PC-9 (cell line): Measurements from ENCODE around the gene SIX1. TPM values are rescaled to one million over a fixed set of nuclear protein-coding genes. Genes with fewer than 3 reads are reported as not detected.

ENCODE experiments used
- BruUV-seq: library from RNA; stranded (reverse); fragments of 400-500 nt; replicated peaks from 2 replicates; lab custom pipeline; 2021; lab: Mats Ljungman, UMichigan
- CTCF ChIA-PET: fragments of 300-600 bp; sonication (Branson Sonifier 250); formaldehyde crosslinking; loops from one replicate; lab custom pipeline; 2022; ENCODE audit warnings: antibody characterized with exemption; lab: Charles Lee
- POLR2A ChIA-PET: fragments of 300-600 bp; sonication (Branson Sonifier 250); formaldehyde crosslinking; loops from one replicate; lab custom pipeline; 2022; ENCODE audit warnings: antibody characterized with exemption; ENCODE audit not compliant: unreplicated experiment; lab: Charles Lee
- DNase-seq, 2 experiments: peaks; one replicate each; pipeline versions ENCODE4 v3.0.0 to v3.0.0-alpha.2; 2015 to 2022; ENCODE audit warnings: mixed read lengths in 1 of 2
- H2AFZ ChIP-seq: fragments of 200-600 bp; sonication (generic); 2 replicates; pipeline ENCODE4 v1.8.1; 2017; ENCODE audit warnings: antibody characterized with exemption
- H3F3A ChIP-seq: fragments of 200-600 bp; sonication (generic); 2 replicates; pipeline ENCODE4 v1.8.1; 2017; ENCODE audit warnings: antibody characterized with exemption, mild to moderate bottlenecking, low read depth; ENCODE audit not compliant: insufficient read depth
- H3K27ac ChIP-seq: fragments of 200-600 bp; sonication (generic); 2 replicates; pipeline ENCODE4 v1.6.1; 2016; ENCODE audit warnings: mixed run types
- H3K27me3 ChIP-seq: fragments of 200-600 bp; sonication (generic); 2 replicates; pipeline ENCODE4 v1.6.1; 2016; ENCODE audit warnings: low read depth, mixed run types; ENCODE audit not compliant: insufficient read depth
- H3K36me3 ChIP-seq: fragments of 200-600 bp; sonication (generic); 2 replicates; pipeline ENCODE4 v1.6.1; 2016; ENCODE audit warnings: low read depth, mixed run types
- H3K4me1 ChIP-seq: fragments of 200-600 bp; sonication (generic); replicated peaks from 2 replicates; pipeline ENCODE4 v1.6.1; 2016; ENCODE audit warnings: mixed run types; ENCODE audit not compliant: insufficient read depth
- H3K4me2 ChIP-seq: fragments of 200-600 bp; sonication (generic); 2 replicates; pipeline ENCODE4 v1.6.1; 2017; ENCODE audit warnings: mixed run types
- H3K4me3 ChIP-seq: fragments of 200-600 bp; sonication (generic); 2 replicates; pipeline ENCODE4 v1.6.1; 2016; ENCODE audit warnings: mixed run types
- H3K79me2 ChIP-seq: fragments of 200-600 bp; sonication (generic); 2 replicates; pipeline ENCODE4 v1.6.1; 2017; ENCODE audit warnings: low read depth, mixed run types
- H3K9me2 ChIP-seq: fragments of 200-600 bp; sonication (generic); 2 replicates; pipeline ENCODE4 v1.8.1; 2017; ENCODE audit warnings: mild to moderate bottlenecking; ENCODE audit not compliant: insufficient read depth
- H3K9me3 ChIP-seq: fragments of 200-600 bp; sonication (generic); 2 replicates; pipeline ENCODE4 v1.8.1; 2016; ENCODE audit warnings: low read depth; ENCODE audit not compliant: insufficient read depth
- H4K20me1 ChIP-seq: fragments of 200-600 bp; sonication (generic); 2 replicates; pipeline ENCODE4 v1.8.1; 2017; ENCODE audit not compliant: insufficient read depth
- CTCF ChIP-seq: fragments of 200-600 bp; sonication (generic); conservative IDR thresholded peaks from 2 replicates; pipeline ENCODE4 v1.6.1; 2017; ENCODE audit warnings: mixed run types, antibody characterized with exemption, mild to moderate bottlenecking, moderate library complexity
- EZH2 ChIP-seq: fragments of 200-600 bp; sonication (generic); IDR thresholded peaks from 2 replicates; pipeline ENCODE4 v1.8.0; 2017; ENCODE audit warnings: antibody characterized with exemption, low read depth
- intact Hi-C: fragments of 100-400 bp; cut with micrococcal nuclease; formaldehyde crosslinking; loops from one replicate; pipeline ENCODE4 v1.10.0; 2022; ENCODE audit not compliant: unreplicated experiment
- total RNA-seq: library from RNA; stranded (reverse); gene quantifications from 2 replicates; pipeline ENCODE4 v1.2.3, GENCODE V29; 2021

The SIX1 gene
- total RNA-seq, 1 experiment from 2014 or later: 8.1 TPM

DNA sequence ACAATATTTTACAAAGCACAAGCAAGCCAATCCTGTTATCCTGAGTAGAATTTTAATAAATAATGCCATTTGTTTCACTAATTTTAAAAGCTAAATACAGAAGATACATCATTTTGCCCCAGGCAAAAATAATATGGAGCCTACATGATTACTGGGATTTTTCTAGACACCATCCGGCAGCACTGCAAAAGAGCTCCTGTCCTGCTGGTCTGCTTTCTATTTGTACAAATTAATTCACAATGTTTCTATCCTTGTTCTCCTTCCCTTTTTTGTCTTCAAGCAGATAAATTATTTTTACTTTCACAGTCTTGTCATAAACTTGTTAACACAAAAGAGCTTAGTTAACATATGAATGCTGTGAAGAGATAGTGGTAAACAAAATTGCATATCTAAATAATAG is 4.6 kb downstream of the SIX1 start:
- intact Hi-C loops: loop anchor here (5.0 kb wide), 1 partner anchor 533 kb away; no protein-coding TSS in a partner anchor
- Histone ChIP-seq H3K4me1 (peaks cover 19% of the 10 kb centered on the region), H3K36me3 (peaks cover 3% of the 10 kb centered on the region; the same call in 1 of the 2 replicates), H3K9me2 (no peaks in the 10 kb centered on the region), H4K20me1 (no peaks in the 10 kb centered on the region), H3K9me3 (no peaks in the 10 kb centered on the region), H3K79me2 (peaks cover 36% of the 10 kb centered on the region), H3F3A (0 out of 2 replicates have a peak, but pooled peaks cover 7% of the 10 kb centered on the region), H2AFZ (no peak overlapping the region), H3K27ac (no peak overlapping the region), H3K4me3 (no peak overlapping the region), H3K27me3 (no peaks in the 10 kb centered on the region), H3K4me2 (no peak overlapping the region)
- TF ChIP-seq CTCF: no peak
- TF ChIP-seq EZH2: no peak
- no TSS peak for BruUV-seq
- no peak for DNase-seq
- POLR2A ChIA-PET: no interaction called here
- CTCF ChIA-PET: interaction anchor here (0.6 kb wide), 1 partner anchor 376 kb away, joined by 3 read pairs; no protein-coding TSS in a partner anchor

DNA sequence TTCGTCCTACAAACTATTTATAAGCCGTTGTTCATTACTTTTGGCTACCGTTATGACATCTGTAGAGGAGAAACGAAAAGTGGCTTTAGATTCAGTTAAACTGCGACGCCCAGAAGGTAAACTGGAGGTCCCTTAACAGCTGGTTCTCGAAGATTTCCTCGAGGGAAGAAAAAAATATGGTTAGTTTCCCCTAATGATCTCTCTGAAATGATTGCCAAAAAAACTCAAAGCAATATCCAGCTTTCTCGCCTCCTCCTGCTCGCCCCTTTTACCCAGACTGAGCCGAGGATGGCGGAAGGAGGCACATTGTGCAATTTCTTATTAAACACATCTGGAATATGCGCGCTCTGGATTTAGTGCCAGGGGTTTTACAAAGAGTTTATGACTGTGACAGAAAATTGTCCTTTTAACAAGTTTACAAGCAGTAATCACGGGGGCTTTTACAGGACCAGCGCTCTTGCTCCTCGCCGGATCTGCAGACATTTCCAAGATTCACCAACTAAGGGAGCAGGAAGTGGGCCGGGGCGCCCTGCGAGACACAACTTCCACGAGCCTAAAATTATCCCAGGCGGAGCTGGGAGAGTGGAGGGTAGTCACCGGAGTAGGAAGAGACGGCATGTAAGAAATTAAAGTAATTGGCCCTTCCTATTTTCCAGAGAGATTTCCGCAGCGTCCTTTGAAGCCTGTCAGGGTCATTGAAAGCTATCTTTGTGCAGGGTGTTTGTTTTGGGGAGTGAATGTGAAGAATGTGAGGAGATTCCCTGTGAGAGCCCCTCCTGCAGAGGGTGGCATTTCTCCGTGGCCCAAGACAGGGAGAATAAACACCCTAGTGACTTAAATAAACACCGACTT is 5.6 kb downstream of the SIX1 start:
- Histone ChIP-seq H4K20me1 (no peaks in the 10 kb centered on the region), H3K4me3 (no peak overlapping the region), H3K4me2 (no peak overlapping the region), H3K36me3 (peaks cover 3% of the 10 kb centered on the region; the same call in 1 of the 2 replicates), H3F3A (0 out of 2 replicates have a peak, but pooled peaks cover 7% of the 10 kb centered on the region), H3K9me2 (no peaks in the 10 kb centered on the region), H3K79me2 (peaks cover 36% of the 10 kb centered on the region), H2AFZ (no peak overlapping the region), H3K27me3 (no peaks in the 10 kb centered on the region), H3K27ac (no peak overlapping the region), H3K4me1 (peaks cover 19% of the 10 kb centered on the region), H3K9me3 (no peaks in the 10 kb centered on the region)
- BruUV-seq: no TSS peak
- no peak for DNase-seq
- ChIA-PET POLR2A (no interaction called here), CTCF (interaction anchor here (0.7 kb wide), 1 partner anchor 717 kb away, joined by 3 read pairs; no protein-coding TSS in a partner anchor)
- intact Hi-C loops: no loop called here
- TF ChIP-seq EZH2 (no peak), CTCF (no peak)

DNA sequence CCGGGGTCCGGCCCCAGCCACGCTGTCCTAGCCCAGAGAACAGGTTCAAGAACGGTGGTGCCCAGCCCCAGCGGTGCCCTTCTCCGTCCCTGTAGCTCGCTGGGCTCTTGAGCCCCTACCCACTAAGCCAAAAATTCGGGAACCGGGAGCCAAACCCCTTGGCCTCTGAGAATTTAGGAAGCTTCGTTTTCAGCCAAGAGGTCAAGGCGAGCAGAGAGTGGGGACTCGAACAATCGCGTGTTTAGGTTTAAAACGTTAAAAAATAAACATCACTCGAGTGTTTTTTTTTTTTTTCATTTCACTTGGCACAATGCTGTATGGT is 6.2 kb downstream of the SIX1 start:
- no peaks in the 10 kb centered on the region for H4K20me1 ChIP-seq
- TF ChIP-seq CTCF (no peak), EZH2 (no peak)
- intact Hi-C loops: no loop called here
- BruUV-seq: no TSS peak
- DNase-seq: no peak
- H3K9me2 ChIP-seq: no peaks in the 10 kb centered on the region
- H3K4me3 ChIP-seq: no peak overlapping the region
- ChIA-PET CTCF (interaction anchor here (0.5 kb wide), 1 partner anchor 78 kb away, joined by 8 read pairs; no protein-coding TSS in a partner anchor), POLR2A (no interaction called here)
- peaks cover 3% of the 10 kb centered on the region; the same call in 1 of the 2 replicates for H3K36me3 ChIP-seq
- H3F3A ChIP-seq: 0 out of 2 replicates have a peak, but pooled peaks cover 7% of the 10 kb centered on the region
- H3K4me1 ChIP-seq: peaks cover 19% of the 10 kb centered on the region
- H3K79me2 ChIP-seq: peaks cover 30% of the 10 kb centered on the region
- no peak overlapping the region for H3K27ac ChIP-seq
- no peaks in the 10 kb centered on the region for H3K9me3 ChIP-seq
- H3K27me3 ChIP-seq: no peaks in the 10 kb centered on the region
- no peak overlapping the region for H2AFZ ChIP-seq
- no peak overlapping the region for H3K4me2 ChIP-seq
